ENCODE results near the gene POSTN.

Gene POSTN

DNA sequence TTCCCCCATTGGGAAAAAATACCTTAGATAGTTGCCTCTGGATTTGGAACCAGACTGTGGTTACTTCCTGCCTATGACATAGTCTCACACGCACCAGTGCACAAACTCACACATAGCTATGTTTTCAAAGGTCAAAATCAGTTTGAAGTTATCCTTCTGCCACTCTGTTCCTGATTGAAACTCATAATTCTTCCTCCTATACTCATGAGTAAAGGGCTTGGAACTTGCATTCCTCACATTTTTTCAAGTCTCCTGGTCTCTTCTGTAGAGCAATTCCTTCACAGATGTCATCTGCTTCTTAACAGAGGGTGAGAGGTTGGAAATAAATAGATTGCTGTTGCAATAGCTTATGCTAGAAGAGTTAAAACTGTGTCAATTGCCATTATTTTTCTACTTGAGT, 18.6 kb upstream of the POSTN start:
- Histone ChIP-seq H3K27me3 (ENCODE audit: control insufficient read depth, insufficient read depth, low read length) (no peaks in the 10 kb centered on the region), H3K27ac (ENCODE audit: low read length) (no peak overlapping the region), H3K9ac (ENCODE audit: low read length) (no peak overlapping the region), H3K4me1 (ENCODE audit: control insufficient read depth, low read depth, low read length) (no peaks in the 10 kb centered on the region), H3K4me3 (ENCODE audit: low read length) (no peak overlapping the region), H3K36me3 (ENCODE audit: control insufficient read depth, low read depth, low read length) (no peaks in the 10 kb centered on the region), H3K9me3 (ENCODE audit: control insufficient read depth, low read depth, low read length) (no peaks in the 10 kb centered on the region)

DNA sequence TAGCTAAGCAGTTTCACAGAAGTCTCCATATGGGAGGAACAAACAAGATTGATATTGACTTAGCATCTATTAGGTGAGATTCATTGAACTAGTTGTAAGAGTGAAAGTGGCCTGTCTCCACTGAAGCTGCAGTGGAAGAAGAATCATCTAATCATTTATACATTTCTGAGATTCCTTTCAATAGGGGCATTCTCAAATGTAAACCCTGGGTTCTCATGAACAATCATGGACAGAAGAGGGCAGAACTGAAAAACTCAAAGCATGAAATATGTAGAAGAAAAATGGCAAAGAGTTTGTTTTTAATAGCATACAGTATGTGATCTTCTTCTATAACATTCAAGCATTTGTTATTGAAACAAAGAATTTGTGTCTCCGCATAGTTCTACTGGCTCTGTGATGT, 17.6 kb upstream of the POSTN start:
- H3K4me1 ChIP-seq (ENCODE audit: control insufficient read depth, low read depth, low read length), result no peaks in the 10 kb centered on the region
- H3K27me3 ChIP-seq (ENCODE audit: control insufficient read depth, insufficient read depth, low read length), result no peaks in the 10 kb centered on the region
- H3K9ac ChIP-seq (ENCODE audit: low read length), result no peak overlapping the region
- no peaks in the 10 kb centered on the region for H3K9me3 ChIP-seq (ENCODE audit: control insufficient read depth, low read depth, low read length)
- H3K36me3 ChIP-seq (ENCODE audit: control insufficient read depth, low read depth, low read length), result no peaks in the 10 kb centered on the region
- no peak overlapping the region for H3K4me3 ChIP-seq (ENCODE audit: low read length)
- H3K27ac ChIP-seq (ENCODE audit: low read length), result no peak overlapping the region

DNA sequence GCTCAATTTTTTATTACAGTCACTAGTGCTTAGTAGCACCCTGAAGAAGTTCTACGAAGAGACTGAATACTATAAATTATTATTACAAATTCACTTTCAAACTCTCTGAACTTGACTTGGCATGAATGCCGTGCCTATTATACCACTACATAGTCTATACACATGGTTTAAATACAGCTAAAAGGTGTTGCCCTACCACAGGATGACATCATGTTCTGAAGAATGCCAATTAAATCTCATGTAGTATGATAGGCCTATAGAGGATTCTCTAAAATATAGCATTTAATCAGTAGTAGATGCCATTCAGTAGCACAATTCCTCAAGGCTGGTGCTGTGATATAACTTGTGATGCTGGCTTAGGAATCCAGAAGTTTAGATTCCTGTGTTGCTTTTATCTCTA, 16.7 kb upstream of the POSTN start:
- no peak overlapping the region for H3K9ac ChIP-seq (ENCODE audit: low read length)
- no peak overlapping the region for H3K4me3 ChIP-seq (ENCODE audit: low read length)
- H3K9me3 ChIP-seq (ENCODE audit: control insufficient read depth, low read depth, low read length), result no peaks in the 10 kb centered on the region
- no peaks in the 10 kb centered on the region for H3K27me3 ChIP-seq (ENCODE audit: control insufficient read depth, insufficient read depth, low read length)
- no peaks in the 10 kb centered on the region for H3K36me3 ChIP-seq (ENCODE audit: control insufficient read depth, low read depth, low read length)
- no peak overlapping the region for H3K27ac ChIP-seq (ENCODE audit: low read length)
- H3K4me1 ChIP-seq (ENCODE audit: control insufficient read depth, low read depth, low read length), result no peaks in the 10 kb centered on the region

DNA sequence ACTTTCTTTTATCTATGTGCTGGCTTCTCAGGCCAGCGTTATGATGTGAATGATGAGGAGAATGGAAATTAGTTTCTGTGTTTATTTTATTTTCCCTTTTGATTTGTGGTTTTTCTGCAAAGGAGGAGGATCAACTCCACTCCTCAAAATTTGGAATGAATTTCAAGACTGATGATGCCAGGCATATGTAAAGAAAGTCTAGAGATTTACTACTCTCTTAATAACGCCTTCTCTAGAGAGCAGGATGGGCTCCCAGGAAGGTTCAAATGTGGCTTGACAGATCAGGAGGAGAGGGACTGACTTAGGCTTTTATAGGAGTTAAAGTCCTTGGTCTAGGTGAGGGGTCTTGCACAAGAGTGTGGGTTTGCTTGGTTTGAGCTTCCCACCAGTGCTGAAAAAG, 15.1 kb upstream of the POSTN start:
- H3K27me3 ChIP-seq (ENCODE audit: control insufficient read depth, insufficient read depth, low read length), result no peaks in the 10 kb centered on the region
- no peaks in the 10 kb centered on the region for H3K36me3 ChIP-seq (ENCODE audit: control insufficient read depth, low read depth, low read length)
- no peak overlapping the region for H3K4me3 ChIP-seq (ENCODE audit: low read length)
- H3K27ac ChIP-seq (ENCODE audit: low read length), result no peak overlapping the region
- no peaks in the 10 kb centered on the region for H3K9me3 ChIP-seq (ENCODE audit: control insufficient read depth, low read depth, low read length)
- no peaks in the 10 kb centered on the region for H3K4me1 ChIP-seq (ENCODE audit: control insufficient read depth, low read depth, low read length)
- H3K9ac ChIP-seq (ENCODE audit: low read length), result no peak overlapping the region

DNA sequence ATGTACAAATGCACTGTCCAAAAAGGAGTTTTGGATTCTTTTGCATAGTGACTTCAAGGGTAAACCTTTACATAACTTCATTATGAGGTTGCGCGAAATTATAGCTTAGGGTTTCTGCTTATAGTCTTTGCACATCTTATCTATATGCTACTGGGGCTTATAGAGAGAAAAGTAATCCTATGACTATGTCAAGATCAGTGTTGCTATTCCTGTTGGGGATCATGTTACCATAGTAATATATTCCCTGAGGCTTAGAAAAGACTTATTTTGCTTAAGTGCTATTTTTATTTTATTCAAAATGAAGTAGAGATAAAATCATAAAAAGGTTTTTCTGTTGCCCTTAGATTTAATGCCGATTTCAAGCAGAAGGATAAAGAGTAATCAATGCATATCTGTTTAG, 14.7 kb upstream of the POSTN start:
- Histone ChIP-seq H3K9me3 (ENCODE audit: control insufficient read depth, low read depth, low read length) (no peaks in the 10 kb centered on the region), H3K4me1 (ENCODE audit: control insufficient read depth, low read depth, low read length) (no peaks in the 10 kb centered on the region), H3K27ac (ENCODE audit: low read length) (no peak overlapping the region), H3K27me3 (ENCODE audit: control insufficient read depth, insufficient read depth, low read length) (no peaks in the 10 kb centered on the region), H3K36me3 (ENCODE audit: control insufficient read depth, low read depth, low read length) (no peaks in the 10 kb centered on the region), H3K9ac (ENCODE audit: low read length) (no peak overlapping the region), H3K4me3 (ENCODE audit: low read length) (no peak overlapping the region)

DNA sequence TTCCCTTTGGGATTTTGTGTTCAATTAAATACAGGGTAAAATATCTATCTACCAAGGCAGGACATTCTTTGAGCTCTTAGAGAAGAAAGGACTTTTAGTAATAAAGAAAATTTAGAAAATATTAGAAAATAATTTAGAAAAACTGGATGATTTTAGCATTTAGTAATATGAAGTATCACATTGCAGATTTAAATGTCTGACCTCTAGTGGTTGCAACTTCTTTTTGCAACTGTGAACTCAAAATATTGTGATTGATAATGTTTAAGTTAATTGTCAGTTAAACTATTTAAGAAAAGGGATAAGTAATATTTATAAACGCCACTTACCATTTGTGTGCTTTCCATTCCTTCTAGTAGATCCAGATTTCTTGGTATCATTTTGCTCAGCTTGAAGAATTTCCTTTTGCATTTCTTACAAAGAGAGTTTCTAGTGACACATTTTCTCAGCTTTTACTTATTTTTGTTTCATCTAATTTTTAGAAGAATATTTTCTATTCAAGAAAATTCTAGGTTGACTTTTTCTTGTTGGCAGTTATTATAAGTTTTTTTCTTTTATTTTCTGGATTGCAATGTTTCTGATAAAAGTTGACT, 10.3 kb upstream of the POSTN start:
- Histone ChIP-seq H3K36me3 (ENCODE audit: control insufficient read depth, low read depth, low read length) (no peaks in the 10 kb centered on the region), H3K4me1 (ENCODE audit: control insufficient read depth, low read depth, low read length) (no peaks in the 10 kb centered on the region), H3K27ac (ENCODE audit: low read length) (no peak overlapping the region), H3K27me3 (ENCODE audit: control insufficient read depth, insufficient read depth, low read length) (no peaks in the 10 kb centered on the region), H3K9me3 (ENCODE audit: control insufficient read depth, low read depth, low read length) (no peaks in the 10 kb centered on the region), H3K9ac (ENCODE audit: low read length) (no peak overlapping the region), H3K4me3 (ENCODE audit: low read length) (no peak overlapping the region)

DNA sequence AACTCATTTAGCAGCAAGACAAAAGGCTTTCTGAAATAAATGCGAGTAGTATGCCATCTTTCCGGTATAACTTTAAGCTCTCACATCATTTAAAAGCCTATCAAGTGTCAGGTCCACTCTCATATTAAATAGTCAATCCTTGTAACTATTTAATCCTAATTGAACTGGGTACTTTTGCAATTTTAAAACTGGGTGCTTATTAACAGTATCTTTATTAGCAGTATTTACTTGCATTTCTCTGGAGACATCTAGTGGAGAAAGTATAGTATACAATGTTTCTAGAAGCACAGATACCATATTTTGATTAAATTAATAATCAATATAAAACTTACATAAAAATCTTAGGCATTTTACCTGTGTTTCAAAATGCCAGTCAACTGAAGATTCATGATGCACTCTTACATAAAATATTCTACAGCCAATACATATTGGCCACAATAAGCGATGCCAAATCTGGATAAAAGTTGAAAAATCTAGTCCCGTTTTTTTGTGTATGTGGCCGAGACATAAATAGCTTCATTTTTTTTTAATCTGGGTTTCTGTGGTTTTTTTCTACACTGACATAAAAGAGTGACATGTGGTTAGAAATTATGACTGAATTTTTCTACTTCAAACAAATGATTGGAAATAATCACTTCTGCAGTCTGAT, 4.3 kb upstream of the POSTN start:
- no peak overlapping the region for H3K4me3 ChIP-seq (ENCODE audit: low read length)
- H3K27me3 ChIP-seq (ENCODE audit: control insufficient read depth, insufficient read depth, low read length), result no peaks in the 10 kb centered on the region

DNA sequence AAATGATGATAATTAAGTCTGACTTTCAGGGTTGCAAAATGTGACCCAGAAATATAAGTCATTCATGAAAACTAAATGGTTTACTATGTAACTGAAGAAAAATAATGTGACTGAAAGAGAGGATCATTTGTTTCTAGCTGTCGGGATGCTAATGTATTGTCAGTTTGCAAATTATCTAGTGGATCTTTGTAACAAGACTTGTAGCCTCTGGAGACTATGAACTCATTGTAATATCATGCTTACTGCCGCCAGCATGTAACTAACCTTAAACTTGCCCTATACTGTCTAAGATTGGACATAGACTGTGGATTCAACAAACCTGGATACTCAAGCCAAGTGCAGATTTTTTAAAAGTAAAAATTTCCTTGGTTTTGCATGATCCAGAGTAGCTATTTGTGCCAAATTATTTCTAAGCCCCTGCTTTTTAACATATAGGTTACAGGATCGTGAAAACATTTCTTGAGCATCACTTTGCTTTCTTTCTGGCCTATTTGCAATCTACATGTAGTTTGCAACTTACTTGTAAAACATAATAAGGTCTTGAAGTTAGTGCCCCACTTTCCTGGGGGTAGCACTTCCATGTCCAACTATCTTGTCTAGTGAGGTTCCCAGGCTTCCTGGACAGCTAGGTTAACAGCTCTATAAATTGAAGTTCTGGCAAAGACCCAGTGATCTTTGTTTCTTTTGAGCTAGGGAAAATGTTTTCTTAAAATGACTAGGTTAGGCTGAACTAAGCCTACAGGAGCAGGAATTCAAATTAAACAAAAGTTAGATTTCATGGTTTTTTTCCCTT, 3.3 kb upstream of the POSTN start:
- Histone ChIP-seq H3K9me3 (ENCODE audit: control insufficient read depth, low read depth, low read length) (no peaks in the 10 kb centered on the region), H3K4me3 (ENCODE audit: low read length) (no peak overlapping the region), H3K27me3 (ENCODE audit: control insufficient read depth, insufficient read depth, low read length) (no peaks in the 10 kb centered on the region), H3K27ac (ENCODE audit: low read length) (no peak overlapping the region), H3K36me3 (ENCODE audit: control insufficient read depth, low read depth, low read length) (no peaks in the 10 kb centered on the region), H3K4me1 (ENCODE audit: control insufficient read depth, low read depth, low read length) (peaks cover 26% of the 10 kb centered on the region), H3K9ac (ENCODE audit: low read length) (no peak overlapping the region)

More for the DNA sequence above, 4.3 kb upstream of the POSTN start:
- no peaks in the 10 kb centered on the region for H3K36me3 ChIP-seq (ENCODE audit: control insufficient read depth, low read depth, low read length)
- no peak overlapping the region for H3K27ac ChIP-seq (ENCODE audit: low read length)
- H3K9me3 ChIP-seq (ENCODE audit: control insufficient read depth, low read depth, low read length), result no peaks in the 10 kb centered on the region
- H3K4me1 ChIP-seq (ENCODE audit: control insufficient read depth, low read depth, low read length), result peaks cover 20% of the 10 kb centered on the region
- no peak overlapping the region for H3K9ac ChIP-seq (ENCODE audit: low read length)

DNA sequence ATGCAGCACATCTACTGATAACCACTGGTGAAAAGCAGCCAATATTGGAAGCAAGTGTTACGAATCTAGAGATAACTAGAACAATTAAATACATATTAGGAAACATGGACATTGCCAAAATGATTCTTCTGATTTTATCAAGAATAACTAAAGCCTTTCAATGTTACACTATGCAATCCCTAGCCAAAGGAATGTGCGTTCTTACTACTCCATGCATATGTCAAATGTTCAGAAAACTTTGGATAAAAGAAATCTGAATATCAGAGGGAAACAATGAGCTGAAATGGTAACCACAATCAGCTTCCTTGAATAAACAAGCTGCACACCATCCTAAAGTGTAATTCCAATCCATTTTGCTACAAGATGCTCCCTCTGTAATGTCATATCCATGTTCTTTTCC, 951 bp upstream of the POSTN start:
- H3K27me3 ChIP-seq (ENCODE audit: control insufficient read depth, insufficient read depth, low read length), result no peaks in the 10 kb centered on the region
- H3K36me3 ChIP-seq (ENCODE audit: control insufficient read depth, low read depth, low read length), result no peaks in the 10 kb centered on the region
- no peak overlapping the region for H3K9ac ChIP-seq (ENCODE audit: low read length)
- no peaks in the 10 kb centered on the region for H3K9me3 ChIP-seq (ENCODE audit: control insufficient read depth, low read depth, low read length)
- peaks cover 36% of the 10 kb centered on the region for H3K4me1 ChIP-seq (ENCODE audit: control insufficient read depth, low read depth, low read length)
- no peak overlapping the region for H3K4me3 ChIP-seq (ENCODE audit: low read length)
- no peak overlapping the region for H3K27ac ChIP-seq (ENCODE audit: low read length)

DNA sequence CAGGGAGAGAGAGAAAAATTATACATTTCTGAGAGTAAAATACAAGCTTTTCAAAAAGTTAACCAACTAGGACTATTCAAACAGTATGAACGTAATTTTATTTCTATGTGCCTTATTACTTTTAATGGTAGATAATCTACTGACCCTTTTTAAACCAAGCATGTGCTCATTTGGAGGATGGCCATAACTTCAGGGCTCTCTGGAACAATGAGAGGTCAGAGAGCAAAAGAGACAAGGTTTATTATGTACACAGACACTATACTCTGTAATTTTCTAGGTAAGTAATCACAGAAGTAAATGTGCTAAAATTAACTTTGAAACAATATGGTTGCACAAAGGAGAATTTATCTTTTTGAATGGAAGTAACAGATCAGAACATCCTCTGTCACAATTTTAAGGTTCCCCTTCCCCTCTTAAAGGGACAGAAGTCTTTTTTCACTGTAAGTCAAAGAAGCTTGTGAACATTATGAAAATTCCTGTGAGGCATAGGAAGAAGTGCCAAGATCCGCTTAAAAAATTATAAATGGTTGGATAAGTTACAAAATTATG, 1.0 kb downstream of the POSTN start:
- no peaks in the 10 kb centered on the region for H3K36me3 ChIP-seq (ENCODE audit: control insufficient read depth, low read depth, low read length)
- H3K27ac ChIP-seq (ENCODE audit: low read length), result no peak overlapping the region
- H3K9me3 ChIP-seq (ENCODE audit: control insufficient read depth, low read depth, low read length), result no peaks in the 10 kb centered on the region
- no peak overlapping the region for H3K9ac ChIP-seq (ENCODE audit: low read length)
- H3K4me1 ChIP-seq (ENCODE audit: control insufficient read depth, low read depth, low read length), result peaks cover 38% of the 10 kb centered on the region
- H3K4me3 ChIP-seq (ENCODE audit: low read length), result no peak overlapping the region
- no peaks in the 10 kb centered on the region for H3K27me3 ChIP-seq (ENCODE audit: control insufficient read depth, insufficient read depth, low read length)

DNA sequence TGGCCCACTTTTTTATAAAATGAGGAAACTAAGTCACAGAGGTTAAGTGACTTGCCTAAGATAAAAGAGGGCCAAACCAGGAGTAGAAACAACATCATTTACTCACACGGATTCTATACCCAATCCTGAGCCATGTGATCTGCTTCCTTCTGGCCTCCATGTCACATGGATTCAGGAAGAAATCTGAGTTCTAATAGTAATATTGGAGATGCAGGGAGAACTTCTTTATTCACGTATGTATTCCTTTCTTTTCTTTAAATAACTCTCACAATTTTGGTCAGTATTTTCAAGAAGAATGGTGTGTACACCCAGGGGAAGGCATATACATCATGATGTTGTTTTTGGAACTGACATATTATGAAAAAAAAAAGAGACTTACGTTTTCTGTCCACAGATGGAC, 1.8 kb downstream of the POSTN start:
- H3K27me3 ChIP-seq (ENCODE audit: control insufficient read depth, insufficient read depth, low read length), result no peaks in the 10 kb centered on the region
- H3K36me3 ChIP-seq (ENCODE audit: control insufficient read depth, low read depth, low read length), result no peaks in the 10 kb centered on the region
- no peak overlapping the region for H3K27ac ChIP-seq (ENCODE audit: low read length)
- no peak overlapping the region for H3K4me3 ChIP-seq (ENCODE audit: low read length)
- H3K4me1 ChIP-seq (ENCODE audit: control insufficient read depth, low read depth, low read length), result peaks cover 35% of the 10 kb centered on the region
- H3K9me3 ChIP-seq (ENCODE audit: control insufficient read depth, low read depth, low read length), result no peaks in the 10 kb centered on the region
- H3K9ac ChIP-seq (ENCODE audit: low read length), result no peak overlapping the region

All from iPS-18a (cell line).